Measurements from ENCODE around the gene RNF11. TPM values are rescaled to one million over a fixed set of nuclear protein-coding genes. Genes with fewer than 3 reads are reported as not detected.

Gene RNF11
- total RNA-seq, 4 donors from 2014 or later = 70.6 to 110 (median 82.8) TPM

DNA sequence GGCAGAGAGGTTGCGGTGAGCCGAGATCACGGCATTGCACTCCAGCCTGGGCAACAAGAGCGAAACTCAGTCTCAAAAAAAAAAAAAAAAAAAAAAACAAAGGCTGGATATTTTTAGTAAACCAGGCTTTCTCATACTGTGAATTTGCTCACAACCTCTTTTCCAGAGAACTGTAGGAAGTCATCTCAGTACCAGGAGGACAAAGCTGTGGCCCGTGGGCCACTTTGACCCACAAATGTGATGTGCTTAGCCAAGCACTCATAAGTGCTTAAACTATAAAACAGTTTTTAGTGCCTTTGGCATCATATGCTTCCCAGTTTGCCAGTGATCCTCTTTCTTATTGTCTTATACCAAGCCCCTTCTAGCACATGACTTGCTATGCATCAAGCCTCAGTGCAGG lies 46.5 kb downstream of the RNF11 start:
- H3K27me3 ChIP-seq = no peaks in the 10 kb centered on the region
- whole genome bisulfite sequencing, 2 donors = 63 to 95% methylated on average over 1 to 5 of the region's 5 CpGs
- intact Hi-C loops (cut with DNase I) = no loop called here

GRCh38 chr1:51283979-51284378 lies 47.9 kb downstream of the RNF11 start:
- H3K4me3 ChIP-seq = no peak overlapping the region
- H3K4me1 ChIP-seq = peaks cover 0 to 14% (median 0%) of the 10 kb centered on the region in 3 donors
- DNase-seq = no peak
- no peak for TF ChIP-seq CTCF (IDR thresholded peaks at IDR 0.05)
- TF ChIP-seq POLR2A (IDR thresholded peaks at IDR 0.05) = no peak
- 64 to 92% methylated on average over 1 to 5 of the region's 5 CpGs for WGBS, 2 donors
- no peak overlapping the region for H3K27ac ChIP-seq
- no peaks in the 10 kb centered on the region for H3K9me3 ChIP-seq
- H3K36me3 ChIP-seq = peaks cover 0 to 40% (median 0%) of the 10 kb centered on the region in 3 donors
- no peaks in the 10 kb centered on the region for H3K27me3 ChIP-seq
- intact Hi-C loops (cut with DNase I) = no loop called here

More for the DNA sequence above, 46.5 kb downstream of the RNF11 start:
- no peak for DNase-seq
- H3K4me3 ChIP-seq = no peak overlapping the region
- H3K36me3 ChIP-seq = peaks cover 0 to 26% (median 0%) of the 10 kb centered on the region in 3 donors
- TF ChIP-seq CTCF (IDR thresholded peaks at IDR 0.05) = no peak
- no peak for TF ChIP-seq POLR2A (IDR thresholded peaks at IDR 0.05)
- no peak overlapping the region for H3K27ac ChIP-seq
- no peaks in the 10 kb centered on the region for H3K9me3 ChIP-seq
- H3K4me1 ChIP-seq = peaks cover 0 to 14% (median 0%) of the 10 kb centered on the region in 3 donors

GRCh38 chr1:51284487-51284954 lies 48.4 kb downstream of the RNF11 start:
- no peak overlapping the region for H3K27ac ChIP-seq
- TF ChIP-seq CTCF (IDR thresholded peaks at IDR 0.05) = no peak
- no peak for TF ChIP-seq POLR2A (IDR thresholded peaks at IDR 0.05)
- peaks cover 0 to 12% (median 0%) of the 10 kb centered on the region in 3 donors for H3K4me1 ChIP-seq
- no peaks in the 10 kb centered on the region for H3K27me3 ChIP-seq
- no peak overlapping the region for H3K4me3 ChIP-seq
- H3K36me3 ChIP-seq = peaks cover 0 to 43% (median 0%) of the 10 kb centered on the region in 3 donors
- H3K9me3 ChIP-seq = no peaks in the 10 kb centered on the region
- intact Hi-C loops (cut with DNase I) = no loop called here
- DNase-seq = no peak

GRCh38 chr1:51285055-51285454 lies 49.0 kb downstream of the RNF11 start:
- no peak for DNase-seq
- Histone ChIP-seq H3K4me1 (peaks cover 0 to 7% (median 0%) of the 10 kb centered on the region in 3 donors), H3K27me3 (no peaks in the 10 kb centered on the region), H3K36me3 (peaks cover 0 to 43% (median 0%) of the 10 kb centered on the region in 3 donors), H3K9me3 (no peaks in the 10 kb centered on the region), H3K4me3 (no peak overlapping the region), H3K27ac (no peak overlapping the region)
- TF ChIP-seq CTCF (IDR thresholded peaks at IDR 0.05) (no peak), POLR2A (IDR thresholded peaks at IDR 0.05) (no peak)
- intact Hi-C loops (cut with DNase I) = no loop called here
- WGBS, 2 donors = 75 to 77% methylated on average over 1 of the region's 1 CpG

GRCh38 chr1:51287966-51288365 lies 51.9 kb downstream of the RNF11 start:
- intact Hi-C loops (cut with DNase I) = no loop called here

More at GRCh38 chr1:51287966-51288365, 51.9 kb downstream of the RNF11 start:
- DNase-seq = no peak
- Histone ChIP-seq H3K27ac (no peak overlapping the region), H3K4me1 (no peaks in the 10 kb centered on the region), H3K4me3 (no peak overlapping the region), H3K9me3 (no peaks in the 10 kb centered on the region), H3K36me3 (peaks cover 0 to 44% (median 0%) of the 10 kb centered on the region in 3 donors), H3K27me3 (no peaks in the 10 kb centered on the region)
- WGBS, 2 donors = 76 to 86% methylated on average over 2 to 8 of the region's 8 CpGs
- TF ChIP-seq POLR2A (IDR thresholded peaks at IDR 0.05) (no peak), CTCF (IDR thresholded peaks at IDR 0.05) (no peak)

Data from esophagus squamous epithelium (tissue), 5 donors.